Coronary artery (tissue), 2 donors: ENCODE data around the gene PPP1R37.

Source experiments
- DNase-seq: peaks from one replicate; pipeline ENCODE4 v3.0.0-alpha.2; 2017; ENCODE audit warnings: low spot score
- H3K27ac ChIP-seq, 2 donors: fragments of 200-600 bp; sonication (generic); one replicate each; pipeline ENCODE4 v1.5.1; 2016 to 2019
- H3K4me3 ChIP-seq: fragments of 200-600 bp; sonication (generic); 2 replicates; pipeline ENCODE4 v1.5.1; 2016; ENCODE audit warnings: mild to moderate bottlenecking, moderate library complexity
- CTCF ChIP-seq: fragments of 200-600 bp; sonication (generic); IDR thresholded peaks from one replicate; pipeline ENCODE4 v1.5.1; 2019; ENCODE audit warnings: antibody characterized with exemption

PPP1R37 gene

GRCh38 chr19:45164577-45165335 lies 71.8 kb downstream of the PPP1R37 start:
- no peak overlapping the region for H3K27ac ChIP-seq
- DNase-seq = no peak
- H3K4me3 ChIP-seq = no peak overlapping the region
- no peak for TF ChIP-seq CTCF

DNA sequence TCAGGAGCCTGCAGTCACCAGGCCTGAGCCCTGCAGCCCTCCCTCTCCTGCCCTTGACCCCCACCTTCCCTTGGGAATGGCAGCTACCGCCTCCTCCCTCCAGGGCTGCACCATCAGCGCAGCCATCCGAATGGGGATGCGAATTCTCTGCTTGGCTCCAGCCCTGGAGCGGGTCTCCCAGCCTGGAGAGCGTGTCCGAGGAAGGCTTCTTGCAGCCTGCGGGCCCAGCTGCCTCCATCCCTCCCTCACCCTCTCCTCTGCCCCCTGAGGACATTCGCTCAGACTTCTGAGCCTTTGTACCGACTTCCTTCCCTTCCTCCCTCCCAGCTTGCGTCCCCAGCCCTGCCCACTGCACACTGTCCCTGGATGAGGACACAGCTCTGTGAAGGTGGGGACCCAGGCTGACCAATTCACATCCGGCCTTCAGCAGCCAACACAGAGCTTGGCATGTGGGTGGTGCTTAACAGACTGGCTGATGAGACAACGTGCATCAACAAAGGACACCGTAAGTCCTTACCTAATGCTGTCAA lies 73.8 kb downstream of the PPP1R37 start:
- H3K4me3 ChIP-seq = no peak overlapping the region
- no peak for TF ChIP-seq CTCF
- no peak overlapping the region for H3K27ac ChIP-seq
- no peak for DNase-seq

DNA sequence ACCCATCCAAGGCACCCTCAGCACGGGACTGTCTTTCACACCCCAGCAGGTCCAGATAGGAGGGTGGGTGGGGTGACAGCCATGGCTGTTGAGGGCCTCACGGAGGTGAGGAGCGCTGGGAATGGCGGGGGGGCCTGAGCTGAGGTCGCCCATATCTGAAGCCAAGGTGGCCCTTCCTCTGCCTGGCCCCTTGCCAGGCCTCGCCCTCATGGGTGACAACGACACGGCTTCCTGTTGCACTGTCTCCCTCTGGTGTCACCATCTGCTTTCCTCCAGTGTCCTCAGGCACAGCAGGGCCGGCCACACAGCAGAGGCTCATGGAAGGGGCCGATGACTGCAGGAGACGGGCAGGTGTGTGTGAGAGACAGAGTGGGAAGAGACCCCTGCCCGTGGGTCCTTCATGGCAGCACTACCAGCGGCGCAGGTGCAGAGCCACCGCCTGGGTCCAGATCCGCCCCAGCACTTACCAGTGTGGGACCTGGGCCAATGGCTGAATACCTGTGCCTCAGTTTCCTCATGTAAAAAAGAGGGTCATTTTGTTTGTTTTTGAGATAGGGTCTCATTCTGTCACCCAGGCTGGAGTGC lies 75.9 kb downstream of the PPP1R37 start:
- no peak for DNase-seq

DNA sequence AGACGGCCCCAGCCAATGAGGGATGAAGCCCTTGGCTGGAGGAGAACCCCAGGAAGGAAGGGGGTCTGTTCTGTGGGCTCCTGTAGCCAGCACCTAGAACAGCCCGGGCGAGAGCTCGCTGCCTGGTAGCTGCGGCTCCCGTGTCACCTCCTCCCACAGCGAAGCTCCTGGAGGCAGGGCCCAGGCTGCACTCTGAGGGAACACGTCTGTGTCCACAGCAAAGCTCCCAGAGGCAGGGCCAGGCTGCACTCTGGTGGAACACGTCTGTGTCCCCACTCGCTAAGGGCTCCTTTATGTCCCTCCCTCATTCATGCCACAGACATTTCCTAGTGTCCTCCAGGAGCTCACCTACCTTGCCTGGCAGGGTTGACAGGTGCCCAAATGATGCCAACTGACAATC lies 76.6 kb downstream of the PPP1R37 start:
- no peak overlapping the region for H3K27ac ChIP-seq
- no peak for DNase-seq
- no peak for TF ChIP-seq CTCF
- H3K4me3 ChIP-seq = no peak overlapping the region

More for the DNA sequence above, 75.9 kb downstream of the PPP1R37 start:
- Histone ChIP-seq H3K27ac (no peak overlapping the region), H3K4me3 (no peak overlapping the region)
- no peak for TF ChIP-seq CTCF

DNA sequence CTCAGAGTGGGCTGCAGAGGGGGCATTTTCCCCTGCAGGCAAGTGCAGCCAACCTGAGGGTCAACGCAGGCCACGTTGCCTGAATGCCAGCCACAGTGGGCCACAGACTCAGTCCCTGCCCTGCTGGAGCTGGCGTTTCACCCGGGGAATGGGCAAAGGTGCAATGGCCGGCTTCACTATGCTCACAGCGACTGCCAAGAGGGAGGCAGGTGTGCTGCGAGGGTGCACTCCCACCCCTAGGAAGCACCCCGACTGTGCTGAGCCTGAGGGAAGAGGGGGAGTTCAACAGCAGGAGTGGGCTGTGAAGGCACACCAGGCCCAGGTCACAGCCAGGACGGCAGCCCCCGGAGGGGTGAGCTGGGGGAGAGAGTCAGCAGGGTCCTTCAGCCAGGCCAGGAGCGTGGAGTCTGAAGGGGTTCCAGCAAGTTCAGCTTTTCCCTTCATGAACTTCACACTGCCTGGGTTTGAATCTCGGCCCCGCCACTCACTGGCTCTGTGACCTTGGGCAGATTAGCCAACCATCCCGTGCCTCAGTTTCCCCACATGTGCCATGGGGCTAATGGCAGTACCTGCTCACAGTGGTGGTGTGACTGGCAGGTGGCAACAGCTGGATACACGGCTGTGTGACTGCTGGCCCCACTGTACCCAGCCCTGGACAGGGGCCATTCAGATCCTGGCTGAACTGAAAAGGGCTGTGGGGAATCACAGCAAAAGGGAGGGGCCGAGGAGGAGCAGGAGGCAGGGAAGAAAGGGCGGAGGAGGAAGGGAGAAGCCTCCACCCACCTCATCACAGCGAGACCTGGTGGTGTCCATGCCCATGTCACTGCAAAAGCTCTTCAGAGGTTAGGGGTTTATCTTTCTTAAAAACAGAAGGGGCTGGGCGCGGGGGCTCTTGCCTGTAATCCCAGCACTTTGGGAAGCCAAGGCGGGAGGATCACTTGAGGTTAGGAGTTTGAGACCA lies 77.4 kb downstream of the PPP1R37 start:
- H3K4me3 ChIP-seq = no peak overlapping the region
- no peak for TF ChIP-seq CTCF
- H3K27ac ChIP-seq = no peak overlapping the region
- DNase-seq = no peak

DNA sequence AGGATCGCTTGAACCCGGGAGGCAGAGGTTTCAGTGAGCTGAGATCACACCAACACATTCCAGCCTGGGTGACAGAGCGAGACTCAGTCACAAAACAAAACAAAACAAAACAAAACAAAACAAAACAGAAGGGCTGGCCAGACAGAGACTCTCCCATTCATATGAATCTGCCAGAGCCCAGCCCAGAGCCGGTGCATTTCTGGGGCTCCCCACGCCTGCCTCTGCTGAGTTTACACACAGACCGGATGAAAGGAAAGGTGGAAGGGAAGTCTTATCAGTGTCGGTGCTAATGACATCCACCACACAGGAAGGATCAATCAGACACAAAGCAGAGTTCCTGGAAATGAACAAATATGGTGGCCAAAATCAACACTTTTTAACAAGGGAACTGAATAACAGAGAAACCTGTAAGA lies 78.2 kb downstream of the PPP1R37 start:
- H3K4me3 ChIP-seq = no peak overlapping the region
- no peak for DNase-seq
- no peak for TF ChIP-seq CTCF
- no peak overlapping the region for H3K27ac ChIP-seq
